ENCODE measurements around the gene TMEM147. TPM values are rescaled to one million over a fixed set of nuclear protein-coding genes. Genes with fewer than 3 reads are reported as not detected.

Gene TMEM147
- total RNA-seq, 1 donor from 2014 or later = 86.3 TPM

GRCh38 chr19:35542209-35542608 is 3.2 kb upstream of the TMEM147 start:
- Mint-ChIP-seq H3K27ac (ENCODE audit: unreplicated experiment) (no peak overlapping the region), H3K4me1 (ENCODE audit: low read depth) (peaks cover 21% of the 10 kb centered on the region), H3K9me3 (ENCODE audit: low read depth) (no peaks in the 10 kb centered on the region), H3K36me3 (ENCODE audit: low read depth) (peaks cover 3% of the 10 kb centered on the region), H3K4me3 (ENCODE audit: unreplicated experiment) (no peak overlapping the region), H3K27me3 (ENCODE audit: low read depth) (no peaks in the 10 kb centered on the region)
- no peak for DNase-seq (ENCODE audit: low spot score)
- TF ChIP-seq CTCF (IDR thresholded peaks at IDR 0.05) = no peak

- Mint-ChIP-seq H3K4me1 (ENCODE audit: low read depth) (peaks cover 21% of the 10 kb centered on the region), H3K27ac (ENCODE audit: unreplicated experiment) (no peak overlapping the region), H3K36me3 (ENCODE audit: low read depth) (peaks cover 3% of the 10 kb centered on the region)
Observed at GRCh38 chr19:35543280-35544109, 1.9 kb upstream of the TMEM147 start.

GRCh38 chr19:35544110-35544802 is 1.2 kb upstream of the TMEM147 start:
- H3K27me3 Mint-ChIP-seq (ENCODE audit: low read depth) = no peaks in the 10 kb centered on the region
- no peak for DNase-seq (ENCODE audit: low spot score)
- H3K9me3 Mint-ChIP-seq (ENCODE audit: low read depth) = no peaks in the 10 kb centered on the region
- H3K4me3 Mint-ChIP-seq (ENCODE audit: unreplicated experiment) = peak overlapping the region; percentile 95
- no peak overlapping the region for H3K27ac Mint-ChIP-seq (ENCODE audit: unreplicated experiment)
- peaks cover 21% of the 10 kb centered on the region for H3K4me1 Mint-ChIP-seq (ENCODE audit: low read depth)
- H3K36me3 Mint-ChIP-seq (ENCODE audit: low read depth) = peaks cover 6% of the 10 kb centered on the region
- no peak for TF ChIP-seq CTCF (IDR thresholded peaks at IDR 0.05)

More at GRCh38 chr19:35543280-35544109, 1.9 kb upstream of the TMEM147 start:
- H3K27me3 Mint-ChIP-seq (ENCODE audit: low read depth) = no peaks in the 10 kb centered on the region
- TF ChIP-seq CTCF (IDR thresholded peaks at IDR 0.05) = no peak
- no peaks in the 10 kb centered on the region for H3K9me3 Mint-ChIP-seq (ENCODE audit: low read depth)
- no peak for DNase-seq (ENCODE audit: low spot score)
- H3K4me3 Mint-ChIP-seq (ENCODE audit: unreplicated experiment) = no peak overlapping the region

GRCh38 chr19:35545855-35546381 is 492 bp downstream of the TMEM147 start:
- Mint-ChIP-seq H3K4me1 (ENCODE audit: low read depth) (peaks cover 21% of the 10 kb centered on the region), H3K4me3 (ENCODE audit: unreplicated experiment) (peak overlapping the region; percentile 95), H3K9me3 (ENCODE audit: low read depth) (no peaks in the 10 kb centered on the region), H3K27ac (ENCODE audit: unreplicated experiment) (peak overlapping the region; percentile 32), H3K27me3 (ENCODE audit: low read depth) (no peaks in the 10 kb centered on the region), H3K36me3 (ENCODE audit: low read depth) (peaks cover 11% of the 10 kb centered on the region)
- DNase-seq (ENCODE audit: low spot score) = no peak
- TF ChIP-seq CTCF (IDR thresholded peaks at IDR 0.05) = no peak

- Mint-ChIP-seq H3K27me3 (ENCODE audit: low read depth) (no peaks in the 10 kb centered on the region), H3K27ac (ENCODE audit: unreplicated experiment) (no peak overlapping the region), H3K9me3 (ENCODE audit: low read depth) (no peaks in the 10 kb centered on the region), H3K4me1 (ENCODE audit: low read depth) (peaks cover 21% of the 10 kb centered on the region), H3K36me3 (ENCODE audit: low read depth) (peaks cover 12% of the 10 kb centered on the region), H3K4me3 (ENCODE audit: unreplicated experiment) (peak overlapping the region; percentile 95)
- no peak for TF ChIP-seq CTCF (IDR thresholded peaks at IDR 0.05)
- DNase-seq (ENCODE audit: low spot score) = no peak
Observed at GRCh38 chr19:35546532-35546931, 1.1 kb downstream of the TMEM147 start.

Measured in chondrocyte (in vitro differentiated cells).